Bronchial epithelial cell (primary cell): ENCODE measurements around the gene RSPO1. TPM values are rescaled to one million over a fixed set of nuclear protein-coding genes. Genes with fewer than 3 reads are reported as not detected.
A peak's percentile ranks its signal among the peaks of the same experiment; 100 is the strongest.
"Not testable (repeated sequence)": the region's sequence is repeated elsewhere in the genome, so short reads cannot be mapped to it uniquely, and the experiment has no call there.

ENCODE experiments used
- DNase-seq: peaks from one replicate; pipeline ENCODE4 v3.0.0-alpha.2; 2010; ENCODE audit warnings: low read depth
- FAIRE-seq: peaks from 2 replicates; lab custom pipeline; 2011; peaks lifted over from hg19 to GRCh38; lab: Jason Lieb, UNC
- H3K27me3 ChIP-seq: 2 replicates; pipeline ENCODE4 v1.5.1; 2011; ENCODE audit warnings: low read length; ENCODE audit not compliant: control insufficient read depth, insufficient read depth
- H3K36me3 ChIP-seq: 2 replicates; pipeline ENCODE4 v1.5.1; 2011; ENCODE audit warnings: low read length; ENCODE audit not compliant: control insufficient read depth, insufficient read depth
- H3K4me3 ChIP-seq: 2 replicates; pipeline ENCODE4 v1.5.1; 2011; ENCODE audit warnings: mild to moderate bottlenecking, low read depth, low read length, control low read depth
- total RNA-seq: library from RNA; depleted of rRNA; stranded (reverse); fragments of >200 nt; gene quantifications from 2 replicates; pipeline ENCODE4 v1.2.1, GENCODE V29; 2014
- TF ChIP-seq, protein P1 (sequence below): IDR thresholded peaks from 2 replicates; pipeline ENCODE4 v1.5.1; 2011; ENCODE audit warnings: mild to moderate bottlenecking, moderate library complexity, low read length, control low read depth, inconsistent platforms; ENCODE audit not compliant: insufficient read depth, severe bottlenecking

Gene RSPO1, protein sequence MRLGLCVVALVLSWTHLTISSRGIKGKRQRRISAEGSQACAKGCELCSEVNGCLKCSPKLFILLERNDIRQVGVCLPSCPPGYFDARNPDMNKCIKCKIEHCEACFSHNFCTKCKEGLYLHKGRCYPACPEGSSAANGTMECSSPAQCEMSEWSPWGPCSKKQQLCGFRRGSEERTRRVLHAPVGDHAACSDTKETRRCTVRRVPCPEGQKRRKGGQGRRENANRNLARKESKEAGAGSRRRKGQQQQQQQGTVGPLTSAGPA
- total RNA-seq, result not detected in 2 replicates

DNA sequence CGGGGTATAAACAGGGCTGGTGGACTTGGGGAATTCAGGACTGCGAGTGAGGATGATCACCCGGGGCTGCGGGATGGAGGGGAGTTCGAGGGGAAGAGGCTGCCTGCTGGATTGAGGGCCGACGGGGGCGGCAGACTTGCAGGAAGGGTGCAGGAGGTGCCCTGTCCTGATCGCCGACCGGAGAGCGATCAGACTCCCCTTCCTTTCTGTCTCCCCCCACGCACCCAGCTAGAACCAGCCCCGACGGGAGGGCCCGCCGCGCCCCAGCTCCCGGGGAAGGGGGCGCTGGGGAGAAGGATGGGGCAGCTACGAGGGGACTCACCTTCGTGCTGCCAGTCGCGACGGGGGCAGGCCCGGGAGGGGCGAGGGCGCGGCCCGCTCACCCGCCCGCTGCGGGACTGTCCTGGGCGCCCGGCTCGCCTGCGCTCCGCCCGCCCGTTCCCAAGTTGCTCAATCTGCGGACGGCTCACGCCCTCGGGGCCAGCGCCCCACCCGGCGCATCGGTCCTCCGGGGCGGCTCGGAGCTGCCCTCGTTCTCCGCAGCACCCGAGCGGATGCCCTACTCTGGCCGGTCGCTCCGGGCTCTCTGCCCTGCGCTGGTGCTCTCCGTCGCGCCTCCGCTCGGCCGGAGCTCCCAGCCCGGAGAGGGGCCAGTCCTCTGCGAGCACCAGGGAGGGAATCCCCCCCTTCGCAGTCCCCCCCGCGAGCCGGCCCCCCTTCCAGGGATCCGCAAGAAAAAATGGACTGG is at the start of gene RSPO1:
RSPO1 (minus strand) TSS at position 649 of the 748 bp plus-strand sequence. CDS start 5,231 bp downstream, outside the sequence.
- H3K27me3 ChIP-seq, result peaks cover 49% of the 10 kb centered on the region
- H3K36me3 ChIP-seq, result no peaks in the 10 kb centered on the region
- TF ChIP-seq, protein P1, sequence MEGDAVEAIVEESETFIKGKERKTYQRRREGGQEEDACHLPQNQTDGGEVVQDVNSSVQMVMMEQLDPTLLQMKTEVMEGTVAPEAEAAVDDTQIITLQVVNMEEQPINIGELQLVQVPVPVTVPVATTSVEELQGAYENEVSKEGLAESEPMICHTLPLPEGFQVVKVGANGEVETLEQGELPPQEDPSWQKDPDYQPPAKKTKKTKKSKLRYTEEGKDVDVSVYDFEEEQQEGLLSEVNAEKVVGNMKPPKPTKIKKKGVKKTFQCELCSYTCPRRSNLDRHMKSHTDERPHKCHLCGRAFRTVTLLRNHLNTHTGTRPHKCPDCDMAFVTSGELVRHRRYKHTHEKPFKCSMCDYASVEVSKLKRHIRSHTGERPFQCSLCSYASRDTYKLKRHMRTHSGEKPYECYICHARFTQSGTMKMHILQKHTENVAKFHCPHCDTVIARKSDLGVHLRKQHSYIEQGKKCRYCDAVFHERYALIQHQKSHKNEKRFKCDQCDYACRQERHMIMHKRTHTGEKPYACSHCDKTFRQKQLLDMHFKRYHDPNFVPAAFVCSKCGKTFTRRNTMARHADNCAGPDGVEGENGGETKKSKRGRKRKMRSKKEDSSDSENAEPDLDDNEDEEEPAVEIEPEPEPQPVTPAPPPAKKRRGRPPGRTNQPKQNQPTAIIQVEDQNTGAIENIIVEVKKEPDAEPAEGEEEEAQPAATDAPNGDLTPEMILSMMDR, result no peak
- no peak within 1 kb of the TSS for H3K4me3 ChIP-seq
- FAIRE-seq, result no peak
- DNase-seq, result no peak

DNA sequence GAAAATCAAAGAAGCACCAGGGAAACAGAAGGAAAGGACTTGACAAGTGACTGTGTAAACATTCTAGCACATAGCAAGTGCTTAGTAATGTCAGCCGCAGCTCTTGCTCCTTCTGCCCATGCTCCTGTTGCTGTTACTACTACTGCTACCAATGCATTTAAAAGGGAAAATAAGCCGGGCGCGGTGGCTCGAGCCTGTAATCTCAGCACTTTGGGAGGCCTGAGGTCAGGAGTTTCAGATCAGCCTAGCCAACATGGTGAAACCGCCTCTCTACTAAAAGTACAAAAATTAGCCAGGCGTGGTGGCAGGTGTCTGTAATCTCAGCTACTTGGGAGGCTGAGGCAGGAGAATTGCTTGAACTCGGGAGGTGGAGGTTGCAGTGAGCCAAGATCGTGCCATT is 49.5 kb upstream of the RSPO1 start:
- FAIRE-seq, H3K27me3 ChIP-seq, H3K4me3 ChIP-seq, DNase-seq: not testable (repeated sequence)
- H3K36me3 ChIP-seq, result peaks cover 11% of the 10 kb centered on the region

DNA sequence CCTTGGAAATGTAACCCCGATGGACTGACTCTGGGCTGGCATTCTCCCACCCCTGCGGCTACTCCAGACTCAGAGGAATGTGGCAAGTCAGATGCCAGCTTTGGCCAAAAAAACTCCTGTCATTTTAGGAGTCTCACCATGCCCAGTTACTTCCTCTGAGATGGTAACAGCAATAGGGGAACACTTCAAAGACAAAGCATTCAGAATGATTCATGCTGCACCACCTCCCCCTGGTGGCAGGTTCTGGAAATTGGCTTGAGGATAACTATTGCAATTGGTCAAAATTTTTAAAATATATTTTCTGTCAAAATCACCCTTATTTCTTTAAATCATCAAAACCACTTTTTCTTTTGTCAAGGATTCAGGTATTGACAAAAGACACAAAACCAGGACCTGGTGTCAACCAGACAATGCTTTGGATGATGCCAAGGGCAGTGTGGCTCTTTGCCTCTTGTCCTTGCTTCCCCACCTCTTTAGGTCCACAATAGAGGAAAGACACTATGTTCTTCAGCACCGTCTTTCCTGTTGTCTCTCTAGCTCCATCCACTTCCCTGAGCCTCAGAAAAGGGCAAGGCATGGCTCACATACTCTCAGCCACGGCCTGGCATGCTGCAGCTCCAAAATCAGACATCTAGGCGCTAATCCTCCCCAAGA is 47.8 kb upstream of the RSPO1 start:
- DNase-seq, result peak; percentile 52

DNA sequence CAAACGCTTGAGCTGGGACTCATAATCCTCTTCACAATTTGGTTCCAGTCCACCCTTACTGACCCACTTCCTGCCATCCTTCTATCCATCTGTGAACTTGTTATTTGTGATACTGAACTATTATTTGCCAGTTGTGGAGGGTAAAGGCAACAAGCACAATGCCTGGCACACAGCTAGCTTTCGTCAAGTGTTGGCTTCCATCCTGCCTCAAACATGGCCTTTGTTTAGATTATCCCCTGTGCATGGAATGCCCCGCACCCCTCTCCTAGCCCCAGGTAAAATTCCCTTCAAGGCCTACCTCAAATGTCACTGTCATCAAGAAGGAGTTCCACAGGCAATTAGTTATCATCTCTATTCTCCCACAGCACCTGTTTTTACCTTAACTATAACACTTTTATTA is 46.2 kb upstream of the RSPO1 start:
- H3K27me3 ChIP-seq, result no peaks in the 10 kb centered on the region
- DNase-seq (no peak), FAIRE-seq (peak; percentile 40)
- TF ChIP-seq, protein P1, result no peak
- H3K4me3 ChIP-seq, result no peak overlapping the region
- peaks cover 9% of the 10 kb centered on the region for H3K36me3 ChIP-seq

More for the DNA sequence above, 47.8 kb upstream of the RSPO1 start:
- Histone ChIP-seq H3K27me3 (no peaks in the 10 kb centered on the region), H3K36me3 (peaks cover 11% of the 10 kb centered on the region), H3K4me3 (no peak overlapping the region)
- FAIRE-seq, result no peak
- TF ChIP-seq, protein P1, result peak; percentile 72

DNA sequence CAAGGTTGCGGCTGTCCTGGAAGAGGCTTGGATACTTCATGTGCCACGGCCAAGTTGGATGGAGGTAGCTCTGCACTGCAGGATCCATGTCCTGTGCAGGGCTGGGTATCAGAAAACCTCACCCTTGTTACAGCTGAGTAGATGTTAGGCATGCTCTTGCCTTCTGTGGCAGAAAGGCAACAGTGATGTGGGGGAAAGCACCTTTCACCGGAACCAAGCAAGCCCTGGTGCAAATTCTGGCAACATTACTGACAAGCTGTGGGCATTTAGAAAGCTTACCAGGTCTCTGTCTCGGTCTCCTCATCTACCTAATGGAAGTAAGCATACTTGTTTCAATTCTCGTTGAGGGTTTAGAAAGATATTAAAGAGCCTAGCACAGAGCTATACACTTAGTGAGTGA is 43.1 kb upstream of the RSPO1 start:
- TF ChIP-seq, protein P1, result no peak
- H3K4me3 ChIP-seq, result no peak overlapping the region
- no peaks in the 10 kb centered on the region for H3K27me3 ChIP-seq
- FAIRE-seq (peak; percentile 95), DNase-seq (no peak)
- H3K36me3 ChIP-seq, result peaks cover 4% of the 10 kb centered on the region

DNA sequence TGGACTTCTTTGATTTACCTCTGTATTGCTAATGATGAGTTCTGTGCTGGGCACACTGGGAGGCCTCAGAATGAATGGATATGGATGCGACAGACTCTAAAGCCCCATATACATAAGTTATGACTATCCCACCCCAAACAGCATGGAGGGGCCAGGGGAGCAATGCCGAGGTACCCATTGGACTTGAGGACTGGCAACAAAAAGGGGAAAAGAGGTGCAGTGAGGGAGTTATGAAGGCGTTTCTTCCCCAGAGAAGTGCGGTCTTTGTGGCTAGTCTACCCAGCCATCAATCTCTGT is 42.4 kb upstream of the RSPO1 start:
- Histone ChIP-seq H3K36me3 (peaks cover 3% of the 10 kb centered on the region), H3K27me3 (no peaks in the 10 kb centered on the region), H3K4me3 (no peak overlapping the region)
- FAIRE-seq, result no peak
- TF ChIP-seq, protein P1, result no peak
- DNase-seq, result no peak
